Lung (tissue), 16 donors: Measurements from ENCODE around the gene POTEC. TPM values are rescaled to one million over a fixed set of nuclear protein-coding genes. Genes with fewer than 3 reads are reported as not detected.
"Not testable (repeated sequence)": the region's sequence is repeated elsewhere in the genome, so short reads cannot be mapped to it uniquely, and the experiment has no call there.

Experiments
- ATAC-seq: fragments of 200-7000 bp; cut with Tn5 transposase; one replicate; pipeline ENCODE4 v1.9.1; 2020; ENCODE audit warnings: moderate number of reproducible peaks; ENCODE audit not compliant: insufficient read depth, low FRiP score
- DNase-seq, 3 donors: peaks; one replicate each; pipeline ENCODE4 v3.0.0-alpha.2; 2013 to 2017
- H3K27ac ChIP-seq, 2 donors: one replicate each; pipeline ENCODE4 v1.5.1; 2013; ENCODE audit warnings: mild to moderate bottlenecking in 2 of 2, moderate library complexity in 2 of 2, control low read depth in 1 of 2, inconsistent platforms in 1 of 2, low read depth in 1 of 2, low read length in 1 of 2
- H3K27me3 ChIP-seq, 3 donors: one replicate each; pipeline ENCODE4 v1.5.1; 2013; ENCODE audit warnings: low read length in 2 of 3; ENCODE audit not compliant: control insufficient read depth in 3 of 3, insufficient read depth in 3 of 3
- H3K36me3 ChIP-seq, 4 donors: one replicate each; pipeline ENCODE4 v1.5.1; 2013; ENCODE audit warnings: low read length in 4 of 4, mild to moderate bottlenecking in 1 of 4, moderate library complexity in 1 of 4; ENCODE audit not compliant: control insufficient read depth in 4 of 4, insufficient read depth in 4 of 4
- H3K4me1 ChIP-seq, 5 donors: one replicate each; pipeline ENCODE4 v1.5.1; 2013; ENCODE audit warnings: low read length in 5 of 5, mild to moderate bottlenecking in 2 of 5, moderate library complexity in 1 of 5; ENCODE audit not compliant: control insufficient read depth in 5 of 5, insufficient read depth in 5 of 5
- H3K4me3 ChIP-seq: one replicate; pipeline ENCODE4 v1.5.1; 2013; ENCODE audit warnings: mild to moderate bottlenecking, control low read depth, moderate library complexity
- H3K9ac ChIP-seq, 2 donors: one replicate each; pipeline ENCODE4 v1.5.1; 2013; ENCODE audit warnings: low read length in 2 of 2, control low read depth in 1 of 2; ENCODE audit not compliant: insufficient read depth in 1 of 2
- H3K9me3 ChIP-seq, 4 donors: one replicate each; pipeline ENCODE4 v1.5.1; 2013; ENCODE audit warnings: low read length in 3 of 4, mild to moderate bottlenecking in 1 of 4, moderate library complexity in 1 of 4; ENCODE audit not compliant: control insufficient read depth in 4 of 4, insufficient read depth in 3 of 4
- WGBS, 2 donors: extraction: QIAGEN DNeasy Blood & Tissue Kit; methylation state at CpG; one replicate each; pipeline ENCODE4 v1.1.7; 2013; 5-methylcytosine and 5-hydroxymethylcytosine counted together
- long read RNA-seq, 5 donors: transcript quantifications; one replicate each; lab custom pipeline, GENCODE V29; 2026
- polyA plus RNA-seq, 2 donors: library from polyadenylated mRNA; stranded (reverse); fragments of 200-250 nt; gene quantifications; one replicate each; pipeline ENCODE4 v1.2.1, GENCODE V29; 2013
- total RNA-seq, 2 donors: library from RNA; depleted of rRNA in 1 of 2; stranded (reverse); fragments of >200 nt in 1 of 2; gene quantifications; one replicate each; pipeline ENCODE4 v1.2.1, GENCODE V29; 2014 to 2021
- TF ChIP-seq, protein P1 (sequence below): IDR thresholded peaks from 2 replicates; pipeline ENCODE4 v1.5.1; 2012; ENCODE audit warnings: mild to moderate bottlenecking; ENCODE audit errors: control extremely low read depth, extremely low read depth
- donor health status: control.
- donor health status: control.
- donor health status: Bipolar disorder and iron deficiency.
- donor health status: healthy.
- donor health status: DM: yes; HTN: yes; CAD: no.

The POTEC gene
- total RNA-seq (not detected), polyA plus RNA-seq (not detected)
- long read RNA-seq, donor 1: 0 reads
- long read RNA-seq, donor 2: 0 reads
- long read RNA-seq, donor 3: 0 reads
- long read RNA-seq, donor 4: 0 reads
- long read RNA-seq, donor 5: 0 reads

DNA sequence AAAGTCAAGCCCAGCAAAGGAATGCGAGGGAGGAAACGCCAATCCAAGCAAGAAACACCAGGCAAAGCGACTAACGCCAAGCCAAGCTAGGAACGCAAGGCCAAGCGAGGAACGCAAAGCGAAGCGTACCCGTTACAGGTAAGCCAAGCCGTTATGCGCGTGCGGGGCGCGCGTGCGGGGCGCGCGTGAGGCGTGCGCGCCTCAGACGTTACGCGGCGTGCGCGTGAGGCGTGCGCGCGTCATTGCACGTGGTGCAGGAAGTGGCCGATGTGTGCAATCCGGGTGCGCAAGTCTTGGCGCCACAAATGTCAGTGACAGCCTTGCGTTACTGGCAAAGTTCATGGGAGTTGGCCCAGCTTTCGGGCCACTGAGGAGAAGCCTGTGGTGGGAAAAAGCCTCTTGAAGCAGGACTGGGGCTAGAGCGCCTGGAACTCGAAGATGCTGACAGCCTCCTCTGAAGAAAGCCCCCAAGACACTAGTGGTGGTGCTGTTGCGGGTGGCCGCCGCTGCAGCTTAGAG lies at the start of gene POTEC:
TSS of gene POTEC (minus strand) at position 155 of the 519 bp plus-strand sequence. CDS start 454 bp downstream, outside the sequence.
- ATAC-seq, H3K27me3 ChIP-seq, DNase-seq, H3K36me3 ChIP-seq, H3K4me1 ChIP-seq, H3K27ac ChIP-seq, H3K4me3 ChIP-seq, H3K9me3 ChIP-seq, H3K9ac ChIP-seq: not testable (repeated sequence)
- 92 to 95% methylated on average over 43 to 46 of the region's 46 CpGs for WGBS, 2 donors

DNA sequence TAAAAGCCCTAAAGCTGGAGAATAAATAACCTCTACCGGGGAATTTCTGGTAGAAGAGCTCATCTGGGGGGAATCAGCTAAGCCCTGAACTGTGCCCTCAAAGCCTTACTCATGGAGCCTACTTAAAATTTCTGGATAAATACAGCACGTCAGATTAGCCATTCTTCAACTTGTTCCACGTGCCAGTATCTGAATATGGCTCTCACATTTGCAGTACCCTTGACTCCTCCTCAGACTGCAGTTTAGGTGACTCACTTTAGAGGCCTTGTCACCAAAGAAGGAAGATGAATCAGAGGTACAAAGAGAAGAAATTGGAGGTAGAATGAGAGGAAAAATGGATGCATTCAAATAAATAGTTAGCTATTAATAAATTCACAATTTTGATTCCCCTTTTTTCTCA lies 34.6 kb upstream of the POTEC start:
- Histone ChIP-seq H3K36me3 (no peaks in the 10 kb centered on the region), H3K4me1 (no peaks in the 10 kb centered on the region), H3K4me3 (no peak overlapping the region), H3K27ac (no peak overlapping the region), H3K9me3 (peaks cover 0 to 6% (median 0%) of the 10 kb centered on the region in 4 donors), H3K9ac (no peak overlapping the region), H3K27me3 (no peaks in the 10 kb centered on the region)
- ATAC-seq (no peak), DNase-seq (no peak)
- TF ChIP-seq, protein P1, sequence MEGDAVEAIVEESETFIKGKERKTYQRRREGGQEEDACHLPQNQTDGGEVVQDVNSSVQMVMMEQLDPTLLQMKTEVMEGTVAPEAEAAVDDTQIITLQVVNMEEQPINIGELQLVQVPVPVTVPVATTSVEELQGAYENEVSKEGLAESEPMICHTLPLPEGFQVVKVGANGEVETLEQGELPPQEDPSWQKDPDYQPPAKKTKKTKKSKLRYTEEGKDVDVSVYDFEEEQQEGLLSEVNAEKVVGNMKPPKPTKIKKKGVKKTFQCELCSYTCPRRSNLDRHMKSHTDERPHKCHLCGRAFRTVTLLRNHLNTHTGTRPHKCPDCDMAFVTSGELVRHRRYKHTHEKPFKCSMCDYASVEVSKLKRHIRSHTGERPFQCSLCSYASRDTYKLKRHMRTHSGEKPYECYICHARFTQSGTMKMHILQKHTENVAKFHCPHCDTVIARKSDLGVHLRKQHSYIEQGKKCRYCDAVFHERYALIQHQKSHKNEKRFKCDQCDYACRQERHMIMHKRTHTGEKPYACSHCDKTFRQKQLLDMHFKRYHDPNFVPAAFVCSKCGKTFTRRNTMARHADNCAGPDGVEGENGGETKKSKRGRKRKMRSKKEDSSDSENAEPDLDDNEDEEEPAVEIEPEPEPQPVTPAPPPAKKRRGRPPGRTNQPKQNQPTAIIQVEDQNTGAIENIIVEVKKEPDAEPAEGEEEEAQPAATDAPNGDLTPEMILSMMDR: no peak
- 60 to 62% methylated on average over 3 of the region's 3 CpGs for WGBS, 2 donors

DNA sequence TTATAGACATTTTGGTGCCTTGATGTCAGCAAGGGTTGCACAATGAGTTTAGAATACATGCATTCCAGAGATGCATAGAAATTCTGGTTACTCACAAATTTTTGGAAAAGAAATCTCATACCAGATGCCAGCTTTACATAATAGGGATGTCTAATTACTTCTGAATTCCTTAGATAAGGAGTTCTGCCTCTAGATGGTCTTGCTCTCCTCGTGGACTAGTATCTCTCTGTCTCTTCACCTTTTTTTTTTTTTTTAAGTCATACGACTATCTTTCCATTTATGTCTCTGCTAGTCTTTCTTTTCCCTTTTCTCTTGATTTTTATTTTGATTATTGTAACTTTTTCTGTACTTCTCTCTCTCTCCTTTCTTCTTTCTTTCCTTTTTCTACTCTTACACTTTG lies 16.1 kb upstream of the POTEC start:
- not testable (repeated sequence) for H3K4me3 ChIP-seq, H3K9ac ChIP-seq, H3K9me3 ChIP-seq, DNase-seq, H3K27ac ChIP-seq, H3K36me3 ChIP-seq, H3K27me3 ChIP-seq, H3K4me1 ChIP-seq, ATAC-seq
- 22 to 52% methylated on average over 1 to 2 of the region's 2 CpGs for WGBS, 2 donors

DNA sequence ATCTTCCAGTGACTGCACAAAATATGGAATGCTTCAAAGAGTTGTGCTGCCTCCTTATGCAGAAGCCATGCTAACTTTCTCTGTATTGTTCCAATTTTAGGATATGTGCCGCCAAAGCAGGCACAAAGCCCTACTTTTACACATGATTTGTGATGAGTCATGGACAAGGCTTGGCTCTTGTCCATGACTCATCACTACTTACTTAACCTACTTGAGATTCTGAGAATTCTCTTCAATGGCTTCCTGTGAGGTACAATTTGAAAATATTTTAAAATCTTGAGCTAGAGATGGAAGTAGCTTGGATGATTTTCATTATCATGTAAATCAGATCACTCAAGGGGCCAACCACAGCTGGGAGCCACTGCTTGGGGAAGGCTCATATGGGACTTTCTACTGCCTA lies 11.7 kb downstream of the POTEC start:
- not testable (repeated sequence) for H3K9me3 ChIP-seq, H3K36me3 ChIP-seq, H3K4me3 ChIP-seq, H3K9ac ChIP-seq, ATAC-seq, H3K27ac ChIP-seq, H3K4me1 ChIP-seq, H3K27me3 ChIP-seq, DNase-seq
- WGBS, 2 donors: 50% methylated on average over 1 of the region's 1 CpG; no CpG with 5 or more reads in 1 of the 2 donors

DNA sequence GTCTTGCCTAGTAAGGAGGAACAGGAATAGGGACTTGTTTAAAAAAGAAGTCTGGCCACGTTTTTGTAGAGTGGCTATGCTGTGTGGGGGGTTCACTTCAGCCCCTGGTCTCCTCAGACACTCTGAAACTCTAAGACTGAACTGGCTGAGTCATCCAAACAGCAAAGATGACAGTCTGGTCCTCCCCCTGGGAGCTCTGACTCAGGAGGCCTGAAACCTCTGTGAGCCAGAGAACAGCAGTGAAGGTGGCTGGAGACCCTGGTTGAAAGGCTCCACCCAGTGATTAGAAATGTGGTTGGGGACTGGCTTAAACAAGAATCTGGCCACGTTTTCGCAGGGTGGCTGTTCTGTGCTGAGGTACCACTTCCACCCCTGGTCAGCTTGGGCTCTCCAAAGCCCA lies 32.7 kb downstream of the POTEC start:
- not testable (repeated sequence) for H3K27me3 ChIP-seq, ATAC-seq, H3K4me1 ChIP-seq, DNase-seq, H3K4me3 ChIP-seq, H3K9ac ChIP-seq, H3K9me3 ChIP-seq, H3K27ac ChIP-seq, H3K36me3 ChIP-seq
- 50 to 56% methylated on average over 3 of the region's 3 CpGs for WGBS, 2 donors

DNA sequence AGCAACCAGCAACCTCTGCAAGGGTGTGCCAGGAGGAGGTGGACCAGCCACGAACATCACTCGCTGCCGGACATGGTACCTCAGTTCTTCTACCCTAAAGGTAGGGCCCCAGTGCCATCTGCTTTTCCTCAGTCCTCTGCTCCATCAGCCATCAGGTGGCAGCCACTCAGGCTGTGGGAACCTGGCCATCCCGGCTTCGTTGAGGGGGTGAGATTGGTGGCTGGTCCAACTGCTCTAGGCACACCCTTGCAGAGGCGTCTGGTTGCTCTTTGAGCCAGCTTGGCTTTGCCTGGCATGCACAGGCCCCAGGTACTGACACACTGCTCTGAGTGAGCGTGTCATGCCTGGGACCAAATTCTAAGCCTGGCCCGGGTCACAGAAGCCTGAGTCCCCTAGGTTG lies 39.7 kb downstream of the POTEC start:
- not testable (repeated sequence) for H3K4me1 ChIP-seq

DNA sequence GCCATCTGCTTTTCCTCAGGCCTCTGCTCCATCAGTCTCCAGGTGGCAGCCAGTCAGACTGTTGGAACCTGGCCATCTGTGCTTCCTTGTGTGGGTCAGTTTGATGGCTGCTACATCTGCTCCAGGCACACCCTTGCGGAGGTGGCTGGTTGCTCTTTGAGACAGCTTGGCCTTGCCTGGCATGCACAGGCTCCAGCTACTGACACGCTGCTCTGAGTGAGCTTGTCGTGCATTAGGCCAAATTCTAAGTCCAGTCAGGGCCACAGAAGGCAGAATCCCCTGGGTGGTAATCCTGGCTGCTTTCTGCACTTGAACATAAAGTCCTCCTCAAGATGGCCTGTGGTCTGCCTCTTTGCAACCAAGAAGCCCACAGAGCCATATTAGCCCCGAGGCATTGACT lies 41.5 kb downstream of the POTEC start:
- not testable (repeated sequence) for H3K36me3 ChIP-seq, H3K4me3 ChIP-seq, H3K9me3 ChIP-seq, ATAC-seq, H3K27ac ChIP-seq, H3K4me1 ChIP-seq, DNase-seq, H3K9ac ChIP-seq, H3K27me3 ChIP-seq
- 82 to 86% methylated on average over 4 of the region's 4 CpGs for WGBS, 2 donors

More for the DNA sequence above, 39.7 kb downstream of the POTEC start:
- H3K9ac ChIP-seq, H3K36me3 ChIP-seq, H3K27me3 ChIP-seq, H3K4me3 ChIP-seq, H3K27ac ChIP-seq, ATAC-seq, H3K9me3 ChIP-seq, DNase-seq: not testable (repeated sequence)
- WGBS, 2 donors: 82 to 85% methylated on average over 7 of the region's 8 CpGs
